Stimulated activated CD4-positive, alpha-beta T cell treated with anti-CD3 and anti-CD28 coated beads, Interleukin-12 subunit alpha, Interleukin-12 subunit beta, amount 100 ng/mL, for 24 hours (primary cell): ENCODE data around the gene MBTPS1.

ENCODE experiments used
- DNase-seq, 2 experiments: peaks; one replicate each; pipeline ENCODE4 v3.0.0-alpha.2; 2020; ENCODE audit warnings: low read depth in 2 of 2

MBTPS1 gene

GRCh38 chr16:84036131-84036530 is 80.6 kb downstream of the MBTPS1 start:
- DNase-seq: no peak

- no peak for DNase-seq
Measured at GRCh38 chr16:84034516-84034915, 82.2 kb downstream of the MBTPS1 start.

- no peak for DNase-seq
Measured at GRCh38 chr16:84033251-84034195, 83.2 kb downstream of the MBTPS1 start.

GRCh38 chr16:84032458-84033178 is 84.1 kb downstream of the MBTPS1 start:
- no peak for DNase-seq

GRCh38 chr16:84031556-84031955 is 85.2 kb downstream of the MBTPS1 start:
- DNase-seq: no peak

- DNase-seq: no peak
Measured at GRCh38 chr16:84029297-84030047, 87.3 kb downstream of the MBTPS1 start.

GRCh38 chr16:84027625-84028024 is 89.1 kb downstream of the MBTPS1 start:
- no peak for DNase-seq

- DNase-seq: no peak
Measured at GRCh38 chr16:84026606-84027005, 90.1 kb downstream of the MBTPS1 start.

GRCh38 chr16:84024854-84025253 is 91.9 kb downstream of the MBTPS1 start:
- DNase-seq: no peak

GRCh38 chr16:84022644-84023043 is 94.1 kb downstream of the MBTPS1 start:
- no peak for DNase-seq

- no peak for DNase-seq
Measured at GRCh38 chr16:84021488-84021887, 95.3 kb downstream of the MBTPS1 start.

- no peak for DNase-seq
Measured at GRCh38 chr16:84020353-84020752, 96.4 kb downstream of the MBTPS1 start.

- no peak for DNase-seq
Measured at GRCh38 chr16:84018710-84019109, 98.0 kb downstream of the MBTPS1 start.

GRCh38 chr16:84016477-84016876 is 100.3 kb downstream of the MBTPS1 start:
- no peak for DNase-seq

- no peak for DNase-seq
Measured at GRCh38 chr16:84015399-84015798, 101.3 kb downstream of the MBTPS1 start.

GRCh38 chr16:84014570-84015327 is 102.0 kb downstream of the MBTPS1 start:
- no peak for DNase-seq

GRCh38 chr16:84013787-84014569 is 102.8 kb downstream of the MBTPS1 start:
- peak; percentile 15 to 60 for DNase-seq

GRCh38 chr16:84009282-84009681 is 107.5 kb downstream of the MBTPS1 start:
- no peak for DNase-seq

GRCh38 chr16:84007965-84008364 is 108.8 kb downstream of the MBTPS1 start:
- no peak for DNase-seq

GRCh38 chr16:84007520-84007919 is 109.2 kb downstream of the MBTPS1 start:
- DNase-seq: no peak

GRCh38 chr16:84005391-84005790 is 111.4 kb downstream of the MBTPS1 start:
- DNase-seq: no peak
